HG02642 (cell line): ENCODE measurements around the gene GSTM3.
A peak's percentile ranks its signal among the peaks of the same experiment; 100 is the strongest.
"Not testable (repeated sequence)": the region's sequence is repeated elsewhere in the genome, so short reads cannot be mapped to it uniquely, and the experiment has no call there.

ENCODE experiments used
- ATAC-seq: cut with Tn5 transposase; IDR thresholded peaks from one replicate; pipeline ENCODE4 v1.9.1; 2021; ENCODE audit warnings: mild to moderate bottlenecking; ENCODE audit not compliant: unreplicated experiment, poor library complexity

GSTM3 gene

GRCh38 chr1:109762821-109763645 is 22.2 kb upstream of the GSTM3 start:
- ATAC-seq: no peak

GRCh38 chr1:109762039-109762585 is 21.3 kb upstream of the GSTM3 start:
- ATAC-seq: no peak

- ATAC-seq: no peak
Measured at GRCh38 chr1:109761227-109762038, 20.6 kb upstream of the GSTM3 start.

GRCh38 chr1:109760581-109761226 is 19.9 kb upstream of the GSTM3 start:
- ATAC-seq: no peak

- ATAC-seq: no peak
Measured at GRCh38 chr1:109759513-109760334, 18.9 kb upstream of the GSTM3 start.

- ATAC-seq: no peak
Measured at GRCh38 chr1:109757936-109758786, 17.3 kb upstream of the GSTM3 start.

- no peak for ATAC-seq
Measured at GRCh38 chr1:109756848-109757521, 16.1 kb upstream of the GSTM3 start.

GRCh38 chr1:109756325-109756724 is 15.5 kb upstream of the GSTM3 start:
- ATAC-seq: not testable (repeated sequence)

- no peak for ATAC-seq
Measured at GRCh38 chr1:109754738-109755137, 13.9 kb upstream of the GSTM3 start.

- ATAC-seq: no peak
Measured at GRCh38 chr1:109751531-109752260, 10.9 kb upstream of the GSTM3 start.

GRCh38 chr1:109750920-109751319 is 10.1 kb upstream of the GSTM3 start:
- no peak for ATAC-seq

GRCh38 chr1:109750241-109750882 is 9.5 kb upstream of the GSTM3 start:
- no peak for ATAC-seq

- no peak for ATAC-seq
Measured at GRCh38 chr1:109749221-109749620, 8.4 kb upstream of the GSTM3 start.

GRCh38 chr1:109748311-109748710 is 7.5 kb upstream of the GSTM3 start:
- not testable (repeated sequence) for ATAC-seq

- peak; percentile 95 for ATAC-seq
Measured at GRCh38 chr1:109739738-109740614, 862 bp downstream of the GSTM3 start.

GRCh38 chr1:109733236-109733870 is 7.5 kb downstream of the GSTM3 start:
- no peak for ATAC-seq
